HFF-Myc (cell line): ENCODE measurements around the gene SCMH1.

Experiments
- DNase-seq: peaks from one replicate; pipeline ENCODE4 v3.0.0-alpha.2; 2011; ENCODE audit warnings: low read depth; ENCODE audit errors: extremely low read depth
- H3K4me3 ChIP-seq: replicated peaks from 2 replicates; pipeline ENCODE4 v1.5.1; 2011; ENCODE audit warnings: low read depth, mild to moderate bottlenecking, control low read depth, low read length
- CTCF ChIP-seq: IDR thresholded peaks from 2 replicates; pipeline ENCODE4 v1.5.1; 2012; ENCODE audit warnings: mild to moderate bottlenecking, low read depth, low read length, control low read depth; ENCODE audit errors: missing control alignments

Gene SCMH1

GRCh38 chr1:41024953-41025352, 217.2 kb downstream of the SCMH1 start:
- no peak for DNase-seq
- no peak for TF ChIP-seq CTCF
- H3K4me3 ChIP-seq, result no peak overlapping the region

- no peak for DNase-seq
- TF ChIP-seq CTCF, result peak; percentile 35
- no peak overlapping the region for H3K4me3 ChIP-seq
Observed at GRCh38 chr1:41023279-41023990, 218.7 kb downstream of the SCMH1 start.

DNA sequence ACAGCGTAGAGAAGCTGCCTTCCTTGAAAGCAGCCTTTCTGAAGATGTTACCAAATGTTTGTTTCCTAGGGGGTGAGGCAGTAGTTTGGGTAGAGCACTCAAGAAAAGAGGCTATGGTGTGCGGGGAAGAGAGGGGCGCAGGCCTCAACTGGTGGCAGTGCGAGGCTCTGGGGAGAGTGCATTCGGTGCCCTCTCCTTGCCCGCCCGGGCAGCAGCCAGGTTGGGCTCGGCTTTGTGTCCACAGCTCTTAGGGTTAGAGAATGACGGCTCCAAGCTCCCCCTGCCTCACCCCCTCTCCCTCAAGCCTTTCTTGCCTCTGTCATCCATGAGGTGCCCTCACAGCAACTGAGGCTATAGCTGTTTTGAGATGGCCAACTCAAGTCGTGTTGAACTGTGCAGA, 219.7 kb downstream of the SCMH1 start:
- DNase-seq, result no peak
- no peak for TF ChIP-seq CTCF
- H3K4me3 ChIP-seq, result no peak overlapping the region

DNA sequence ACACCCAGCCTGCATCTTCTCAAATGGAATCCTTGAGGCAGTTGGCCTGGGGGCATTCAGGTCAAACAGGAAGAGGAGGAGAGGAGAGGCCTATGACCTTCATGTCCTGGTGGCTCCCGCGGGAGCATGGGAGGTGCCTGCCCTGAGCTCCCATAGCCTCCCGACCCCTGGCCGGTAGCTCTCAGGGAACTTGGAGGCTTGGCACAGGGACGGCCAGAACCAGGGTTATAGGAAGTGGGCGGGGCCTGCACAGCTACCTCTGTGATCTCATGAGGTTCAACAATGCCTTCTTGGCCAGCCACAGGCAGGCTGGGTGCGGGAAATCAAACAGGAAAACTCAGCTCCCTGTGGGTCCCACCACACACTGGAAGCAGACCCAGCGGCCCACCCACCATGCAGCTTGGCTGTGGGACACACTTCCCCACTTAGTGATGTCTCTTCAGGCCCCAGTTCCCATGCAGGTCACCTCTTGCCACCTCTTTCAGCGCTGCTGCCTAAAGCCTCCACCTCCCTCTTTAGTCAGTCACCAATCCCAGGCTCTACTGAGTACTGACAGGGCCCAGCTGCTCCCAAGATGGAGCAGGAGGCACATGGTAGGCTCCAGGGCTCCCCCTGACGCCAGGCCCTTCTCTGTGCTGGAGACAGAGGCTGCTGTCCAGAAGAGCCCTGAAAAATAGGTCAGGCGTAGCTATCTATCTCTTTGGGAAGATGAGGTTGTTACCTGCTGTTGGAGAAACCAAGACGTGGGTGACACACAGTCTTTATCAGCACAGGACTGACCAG, 220.4 kb downstream of the SCMH1 start, which contains the start of gene SLFNL1:
SLFNL1 (minus strand) TSS at position 200 of the 783 bp plus-strand sequence. CDS start 1,065 bp downstream, outside the sequence.
- DNase-seq, result no peak
- TF ChIP-seq CTCF, result peak; percentile 15
- no peak within 1 kb of the TSS for H3K4me3 ChIP-seq

DNA sequence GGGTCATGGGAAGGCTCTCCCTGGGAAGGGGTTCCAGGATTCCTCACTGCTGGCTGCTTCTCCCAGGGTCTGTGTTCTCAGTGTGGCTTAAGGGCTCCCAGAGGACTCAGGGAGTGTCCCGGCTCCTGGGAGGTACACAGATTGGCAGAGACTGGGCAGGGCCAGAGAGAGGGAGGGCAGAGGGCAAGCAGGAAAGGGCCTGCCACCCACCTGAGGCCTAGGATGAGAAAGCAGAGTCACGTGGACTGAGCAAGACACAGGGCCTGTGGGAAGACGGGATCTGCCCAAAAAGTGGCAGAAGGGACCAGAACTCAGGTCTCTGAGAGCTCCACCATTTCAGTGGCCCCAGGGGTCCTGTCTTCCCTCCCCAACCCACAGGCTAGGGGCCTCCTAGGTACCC, 221.5 kb downstream of the SCMH1 start:
- no peak for TF ChIP-seq CTCF
- H3K4me3 ChIP-seq, result no peak overlapping the region
- DNase-seq, result no peak

GRCh38 chr1:41020109-41020576, 222.0 kb downstream of the SCMH1 start:
- TF ChIP-seq CTCF, result no peak
- no peak for DNase-seq
- no peak overlapping the region for H3K4me3 ChIP-seq
